Dedifferentiated amniotic fluid mesenchymal stem cell (primary cell): Measurements from ENCODE around the gene CCNQ.
A peak's percentile ranks its signal among the peaks of the same experiment; 100 is the strongest.

Experiments used
- DNase-seq: peaks from one replicate; pipeline ENCODE4 v3.0.0-alpha.2; 2016; ENCODE audit errors: extremely low spot score

The CCNQ gene

GRCh38 chrX:153539171-153539978, 59.6 kb downstream of the CCNQ start:
- peak; percentile 16 for DNase-seq

- DNase-seq = no peak
Measured at GRCh38 chrX:153538424-153538823, 60.5 kb downstream of the CCNQ start.
